Peyer's patch (tissue), 4 donors: ENCODE data around the gene SYNC.

Experiments used
- POLR2A ChIP-seq, 2 donors: fragments of 450-650 bp; IDR thresholded peaks; one replicate each; pipeline ENCODE4 v1.5.1; 2017; ENCODE audit warnings: antibody characterized with exemption in 2 of 2, mild to moderate bottlenecking in 2 of 2, moderate library complexity in 2 of 2
- TF ChIP-seq, protein P1 (sequence below), 6 experiments: fragments of 450-650 bp in 4 of 6; fragments of 200-600 bp in 2 of 6; sonication (generic) in 1 of 6; IDR thresholded peaks; one replicate each; pipeline ENCODE4 v1.5.1; 2017 to 2019; ENCODE audit warnings: antibody characterized with exemption in 6 of 6, mild to moderate bottlenecking in 3 of 6, moderate library complexity in 1 of 6

DNA sequence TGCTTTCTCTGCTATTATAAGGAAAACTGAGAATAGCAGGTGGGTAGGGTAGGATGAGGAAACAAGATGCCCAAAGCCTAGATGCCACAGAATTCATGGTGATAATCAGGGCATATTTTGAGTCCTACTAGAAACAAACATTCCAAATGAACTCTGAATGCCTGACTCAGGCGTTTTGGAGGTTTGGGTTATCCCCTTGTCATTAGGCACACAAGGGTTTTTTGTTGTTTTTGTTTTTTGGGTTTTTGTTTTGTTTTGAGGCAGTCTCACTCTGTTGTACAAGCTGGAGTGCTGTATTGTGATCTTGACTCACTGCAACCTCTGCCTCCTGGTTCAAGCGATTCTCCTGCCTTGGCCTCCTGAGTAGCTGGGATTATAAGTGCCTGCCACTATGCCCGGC lies 19.2 kb downstream of the SYNC start:
- TF ChIP-seq, protein P1, sequence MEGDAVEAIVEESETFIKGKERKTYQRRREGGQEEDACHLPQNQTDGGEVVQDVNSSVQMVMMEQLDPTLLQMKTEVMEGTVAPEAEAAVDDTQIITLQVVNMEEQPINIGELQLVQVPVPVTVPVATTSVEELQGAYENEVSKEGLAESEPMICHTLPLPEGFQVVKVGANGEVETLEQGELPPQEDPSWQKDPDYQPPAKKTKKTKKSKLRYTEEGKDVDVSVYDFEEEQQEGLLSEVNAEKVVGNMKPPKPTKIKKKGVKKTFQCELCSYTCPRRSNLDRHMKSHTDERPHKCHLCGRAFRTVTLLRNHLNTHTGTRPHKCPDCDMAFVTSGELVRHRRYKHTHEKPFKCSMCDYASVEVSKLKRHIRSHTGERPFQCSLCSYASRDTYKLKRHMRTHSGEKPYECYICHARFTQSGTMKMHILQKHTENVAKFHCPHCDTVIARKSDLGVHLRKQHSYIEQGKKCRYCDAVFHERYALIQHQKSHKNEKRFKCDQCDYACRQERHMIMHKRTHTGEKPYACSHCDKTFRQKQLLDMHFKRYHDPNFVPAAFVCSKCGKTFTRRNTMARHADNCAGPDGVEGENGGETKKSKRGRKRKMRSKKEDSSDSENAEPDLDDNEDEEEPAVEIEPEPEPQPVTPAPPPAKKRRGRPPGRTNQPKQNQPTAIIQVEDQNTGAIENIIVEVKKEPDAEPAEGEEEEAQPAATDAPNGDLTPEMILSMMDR (IDR thresholded peaks at IDR 0.05): no peak
- TF ChIP-seq POLR2A (IDR thresholded peaks at IDR 0.05): no peak
